SK-N-SH (cell line): ENCODE results near the gene RPS6KA2. TPM values are rescaled to one million over a fixed set of nuclear protein-coding genes. Genes with fewer than 3 reads are reported as not detected.
A peak's percentile ranks its signal among the peaks of the same experiment; 100 is the strongest.

Experiments used
- CTCF ChIA-PET: fragments of 300-600, 350-600 bp; formaldehyde crosslinking; extraction: SDS; loops from one replicate; lab custom pipeline; 2021; lab: Yijun Ruan, JAX
- POLR2A ChIA-PET: fragments of 350-600 bp; sonication (Branson Sonifier 250); formaldehyde crosslinking; extraction: SDS; loops from one replicate; lab custom pipeline; 2020; ENCODE audit warnings: antibody characterized with exemption, inconsistent platforms; lab: Yijun Ruan, JAX
- DNase-seq: peaks from one replicate; pipeline ENCODE4 v3.0.0; 2012
- H2AFZ ChIP-seq: fragments of 200-600 bp; sonication (generic); 2 replicates; pipeline ENCODE4 v1.8.1; 2016; ENCODE audit warnings: antibody characterized with exemption, mild to moderate bottlenecking, low read depth
- H3F3A ChIP-seq: fragments of 200-600 bp; sonication (generic); replicated peaks from 2 replicates; pipeline ENCODE3; 2016; ENCODE audit warnings: antibody characterized with exemption, mild to moderate bottlenecking; ENCODE audit not compliant: insufficient read depth
- H3K27ac ChIP-seq, 2 experiments: fragments of 200-500 bp in 1 of 2; fragments of 200-600 bp in 1 of 2; sonication (Bioruptor generic) in 1 of 2; sonication (generic), shearing (Covaris generic) in 1 of 2; 2 replicates each; pipeline versions ENCODE4 v1.5.1 to v1.6.1; 2014 to 2016; ENCODE audit warnings: low read depth in 2 of 2, inconsistent platforms in 1 of 2, low read length in 1 of 2, mild to moderate bottlenecking in 1 of 2, mixed read lengths in 1 of 2
- H3K27me3 ChIP-seq: fragments of 200-600 bp; sonication (generic), shearing (Covaris generic); 2 replicates; pipeline ENCODE4 v1.6.1; 2016; ENCODE audit warnings: mixed run types; ENCODE audit not compliant: insufficient read depth
- H3K36me3 ChIP-seq, 2 experiments: fragments of 200-500 bp in 1 of 2; fragments of 200-600 bp in 1 of 2; sonication (Bioruptor generic) in 1 of 2; sonication (generic) in 1 of 2; replicated peaks in 1 of 2; 2 replicates each; pipeline versions ENCODE3 to v1.5.1; 2014 to 2016; ENCODE audit warnings: low read length in 1 of 2, mild to moderate bottlenecking in 1 of 2; ENCODE audit not compliant: insufficient read depth in 2 of 2, control insufficient read depth in 1 of 2
- H3K4me1 ChIP-seq, 2 experiments: fragments of 200-500 bp in 1 of 2; fragments of 200-600 bp in 1 of 2; sonication (Bioruptor generic) in 1 of 2; sonication (generic), shearing (Covaris generic) in 1 of 2; 2 replicates each; pipeline versions ENCODE4 v1.5.1 to v1.6.1; 2014 to 2016; ENCODE audit warnings: low read depth in 1 of 2, low read length in 1 of 2, mixed run types in 1 of 2; ENCODE audit not compliant: insufficient read depth in 2 of 2, control insufficient read depth in 1 of 2
- H3K4me2 ChIP-seq: fragments of 200-600 bp; sonication (generic), shearing (Covaris generic); 2 replicates; pipeline ENCODE4 v1.6.1; 2017; ENCODE audit warnings: mixed run types
- H3K4me3 ChIP-seq, 2 experiments: fragments of 200-500 bp in 1 of 2; fragments of 200-600 bp in 1 of 2; sonication (Bioruptor generic) in 1 of 2; sonication (generic), shearing (Covaris generic) in 1 of 2; 2 replicates each; pipeline versions ENCODE4 v1.5.1 to v1.8.1; 2014 to 2016; ENCODE audit warnings: low read depth in 2 of 2, inconsistent platforms in 1 of 2, low read length in 1 of 2, mild to moderate bottlenecking in 1 of 2, mixed read lengths in 1 of 2, moderate library complexity in 1 of 2
- H3K79me2 ChIP-seq: fragments of 200-600 bp; sonication (generic); 2 replicates; pipeline ENCODE4 v1.8.1; 2017; ENCODE audit warnings: mild to moderate bottlenecking; ENCODE audit not compliant: insufficient read depth
- H3K9ac ChIP-seq: fragments of 200-600 bp; sonication (generic); 2 replicates; pipeline ENCODE4 v1.6.1; 2017; ENCODE audit warnings: mixed run types
- H3K9me2 ChIP-seq: fragments of 200-600 bp; sonication (generic); 2 replicates; pipeline ENCODE4 v1.6.1; 2017; ENCODE audit warnings: mixed run types
- H3K9me3 ChIP-seq: fragments of 200-600 bp; sonication (generic); 2 replicates; pipeline ENCODE4 v1.6.1; 2017; ENCODE audit warnings: mixed run types, mild to moderate bottlenecking, moderate library complexity
- H4K20me1 ChIP-seq: fragments of 200-600 bp; sonication (generic); 2 replicates; pipeline ENCODE4 v1.6.1; 2017; ENCODE audit warnings: mild to moderate bottlenecking, mixed run types; ENCODE audit not compliant: insufficient read depth
- CHD2 ChIP-seq: fragments of 150-350 bp; IDR thresholded peaks from 2 replicates; pipeline ENCODE4 v1.6.1; 2018; ENCODE audit warnings: low read length; ENCODE audit not compliant: partially characterized antibody
- CTCF ChIP-seq: fragments of 200-600 bp; sonication (generic); IDR thresholded peaks from 2 replicates; pipeline ENCODE4 v1.6.1; 2017; ENCODE audit warnings: antibody characterized with exemption, mild to moderate bottlenecking, moderate library complexity
- EP300 ChIP-seq, 2 experiments: IDR thresholded peaks; 2 replicates each; pipeline versions ENCODE4 v1.4.0 to v1.6.1; 2012; ENCODE audit warnings: borderline replicate concordance in 1 of 2, low read depth in 1 of 2, low read length in 1 of 2
- EZH2phosphoT487 ChIP-seq: fragments of 200-600 bp; sonication (generic); IDR thresholded peaks from 2 replicates; pipeline ENCODE4 v1.6.1; 2017; ENCODE audit warnings: low read depth, mixed run types, mild to moderate bottlenecking, antibody characterized with exemption, moderate library complexity, borderline replicate concordance
- FOSL2 ChIP-seq: IDR thresholded peaks from 2 replicates; pipeline ENCODE4 v1.4.0; 2012; ENCODE audit warnings: low read depth, mild to moderate bottlenecking, moderate library complexity, borderline replicate concordance
- FOXJ3 ChIP-seq: sonication (generic); formaldehyde crosslinking; IDR thresholded peaks from 2 replicates; pipeline ENCODE4 v1.5.1; 2020; ENCODE audit warnings: mild to moderate bottlenecking, missing genetic modification reagents
- FOXM1 ChIP-seq: IDR thresholded peaks from 2 replicates; pipeline ENCODE4 v1.4.0; 2012; ENCODE audit warnings: low read depth, mild to moderate bottlenecking
- IRF3 ChIP-seq: fragments of 150-350 bp; IDR thresholded peaks from 2 replicates; pipeline ENCODE4 v1.6.1; 2016; ENCODE audit warnings: mild to moderate bottlenecking, low read depth, low read length
- JUND ChIP-seq: IDR thresholded peaks from 2 replicates; pipeline ENCODE4 v1.4.0; 2012
- MAX ChIP-seq: IDR thresholded peaks from 2 replicates; pipeline ENCODE4 v1.4.0; 2012; ENCODE audit warnings: low read depth
- NRF1 ChIP-seq: IDR thresholded peaks from 2 replicates; pipeline ENCODE4 v1.6.1; 2012; ENCODE audit warnings: low read depth, mild to moderate bottlenecking, low read length
- PBX3 ChIP-seq: IDR thresholded peaks from 2 replicates; pipeline ENCODE4; 2012
- POLR2AphosphoS5 ChIP-seq: IDR thresholded peaks from 2 replicates; pipeline ENCODE4 v1.6.1; 2012; ENCODE audit warnings: low read depth, low read length
- RCOR1 ChIP-seq: fragments of 150-350 bp; IDR thresholded peaks from 2 replicates; pipeline ENCODE4 v1.6.1; 2017; ENCODE audit warnings: antibody characterized with exemption, low read length
- RXRA ChIP-seq: IDR thresholded peaks from 2 replicates; pipeline ENCODE4 v1.4.0; 2012; ENCODE audit warnings: low read depth, mild to moderate bottlenecking, borderline replicate concordance
- SMC3 ChIP-seq: IDR thresholded peaks from 2 replicates; pipeline ENCODE4 v1.6.1; 2012; ENCODE audit warnings: low read depth, low read length, improper control_type of control experiment
- USF1 ChIP-seq: IDR thresholded peaks from 2 replicates; pipeline ENCODE4 v1.4.0; 2012; ENCODE audit warnings: low read depth, borderline replicate concordance
- USF2 ChIP-seq: fragments of 150-350 bp; IDR thresholded peaks from 2 replicates; pipeline ENCODE4 v1.6.1; 2017; ENCODE audit warnings: antibody characterized with exemption, low read length, low read depth, borderline replicate concordance
- YY1 ChIP-seq: IDR thresholded peaks from 2 replicates; pipeline ENCODE4 v1.4.0; 2012; ENCODE audit warnings: low read depth, mild to moderate bottlenecking
- ZBTB33 ChIP-seq: IDR thresholded peaks from 2 replicates; pipeline ENCODE4 v1.4.0; 2012; ENCODE audit warnings: low read depth, borderline replicate concordance
- WGBS: methylation state at CpG from one replicate; pipeline ENCODE4 v1.1.6; 2017; ENCODE audit warnings: low lambda C conversion rate; 5-methylcytosine and 5-hydroxymethylcytosine counted together
- polyA plus RNA-seq, 3 experiments: library from polyadenylated mRNA; depleted of rRNA; stranded (reverse); fragments of >200 nt; gene quantifications; 2 replicates each; pipeline ENCODE4 v1.2.3, GENCODE V29; 2012

The RPS6KA2 gene
- polyA plus RNA-seq, 1 of the 3 experiments (the other 2 are of a cell fraction) = 59.5 TPM

- TF ChIP-seq RCOR1 = no peak
- peak; percentile 25 for TF ChIP-seq CHD2
- no peak for TF ChIP-seq RXRA
- TF ChIP-seq MAX = no peak
- no peak for TF ChIP-seq JUND
- no peak for TF ChIP-seq FOXM1
- TF ChIP-seq FOXJ3 (CRISPR knock-in tag) = no peak
Observed at GRCh38 chr6:166435574-166435973, 191.5 kb downstream of the RPS6KA2 start (continued).

GRCh38 chr6:166434336-166434735 is 192.7 kb downstream of the RPS6KA2 start:
- TF ChIP-seq POLR2AphosphoS5 (no peak), IRF3 (no peak), USF2 (no peak), FOXM1 (no peak), CTCF (no peak), FOSL2 (no peak), YY1 (no peak), PBX3 (no peak), USF1 (no peak), ZBTB33 (no peak), EP300 (IDR thresholded peaks at IDR 0.05; ENCODE audit: borderline replicate concordance in 1 of 2, low read depth in 1 of 2, low read length in 1 of 2) (no peak), NRF1 (no peak), EZH2phosphoT487 (no peak), SMC3 (no peak)
- no peaks in the 10 kb centered on the region for H3K9me3 ChIP-seq
- CTCF ChIA-PET = interaction anchor here (0.7 to 2.1 kb wide), 8 partner anchors 13 to 338 kb away, joined by 3 to 7 read pairs (median 3); no protein-coding TSS in a partner anchor
- no peaks in the 10 kb centered on the region for H3K79me2 ChIP-seq
- no peaks in the 10 kb centered on the region for H3K9me2 ChIP-seq
- H3F3A ChIP-seq = no peaks in the 10 kb centered on the region
- no peaks in the 10 kb centered on the region for H3K27me3 ChIP-seq
- H3K27ac ChIP-seq = no peak overlapping the region
- no peak overlapping the region for H3K9ac ChIP-seq
- no peak overlapping the region for H2AFZ ChIP-seq
- no peak for DNase-seq
- H3K4me2 ChIP-seq = no peak overlapping the region
- no peaks in the 10 kb centered on the region for H4K20me1 ChIP-seq
- POLR2A ChIA-PET = no interaction called here
- 71% methylated on average over 5 of the region's 5 CpGs for WGBS
- H3K4me3 ChIP-seq = no peak overlapping the region
- H3K36me3 ChIP-seq = peaks cover 13 to 56% of the 10 kb centered on the region in 2 experiments
- H3K4me1 ChIP-seq = peaks cover 0 to 31% of the 10 kb centered on the region in 2 experiments; a peak in 2 of 4 replicates
